GM12892 (cell line): Measurements from ENCODE around the gene PNPLA1.

Source experiments
- POLR2A ChIP-seq: IDR thresholded peaks from 2 replicates; pipeline ENCODE4 v1.6.1; 2011; ENCODE audit warnings: low read depth, low read length, control low read depth
- POLR2AphosphoS5 ChIP-seq: IDR thresholded peaks from 2 replicates; pipeline ENCODE4 v1.6.1; 2011; ENCODE audit warnings: low read depth, low read length, control low read depth

GRCh38 chr6:36280467-36280866 lies 10.6 kb downstream of the PNPLA1 start:
- TF ChIP-seq POLR2A = no peak
- TF ChIP-seq POLR2AphosphoS5 = no peak
